Common myeloid progenitor, CD34-positive (primary cell): Measurements from ENCODE around the gene CKS1B.

Experiments used
- CTCF ChIA-PET: fragments of 350-600 bp; sonication (Branson Sonifier 250); formaldehyde crosslinking; loops from one replicate; lab custom pipeline; 2021; ENCODE audit warnings: antibody characterized with exemption; lab: Charles Lee
- POLR2A ChIA-PET: fragments of 350-600 bp; sonication (Branson Sonifier 250); formaldehyde crosslinking; loops from one replicate; lab custom pipeline; 2021; ENCODE audit warnings: antibody characterized with exemption; lab: Charles Lee
- DNase-seq, 3 donors: peaks; one replicate each; pipeline versions ENCODE4 v3.0.0 to v3.0.0-alpha.2; 2013
- H3K27ac ChIP-seq, 2 experiments: 1 replicate in 1 of 2; 2 replicates in 1 of 2; pipeline ENCODE4 v1.7.0; 2013; ENCODE audit warnings: inconsistent platforms in 2 of 2, low read length in 2 of 2, mild to moderate bottlenecking in 2 of 2, low read depth in 1 of 2, moderate library complexity in 1 of 2; ENCODE audit not compliant: severe bottlenecking in 2 of 2, insufficient read depth in 1 of 2, poor library complexity in 1 of 2
- H3K27me3 ChIP-seq, 5 experiments: replicated peaks in 2 of 5; 1 replicate in 3 of 5; 2 replicates in 2 of 5; pipeline versions ENCODE4 v1.6.1 to v1.7.0; 2013; ENCODE audit warnings: low read length in 4 of 5, mild to moderate bottlenecking in 2 of 5, moderate library complexity in 2 of 5, inconsistent platforms in 1 of 5; ENCODE audit not compliant: insufficient read depth in 5 of 5, control insufficient read depth in 4 of 5
- H3K36me3 ChIP-seq, 4 experiments: 1 replicate in 2 of 4; 2 replicates in 2 of 4; pipeline versions ENCODE4 v1.6.1 to v1.7.0; 2013; ENCODE audit warnings: low read length in 3 of 4, control low read depth in 1 of 4, mild to moderate bottlenecking in 1 of 4; ENCODE audit not compliant: control insufficient read depth in 4 of 4, insufficient read depth in 4 of 4
- H3K4me1 ChIP-seq, 4 experiments: 1 replicate in 3 of 4; 2 replicates in 1 of 4; pipeline versions ENCODE4 v1.6.1 to v1.7.1; 2013; ENCODE audit warnings: low read length in 3 of 4, mild to moderate bottlenecking in 3 of 4, control low read depth in 1 of 4, inconsistent platforms in 1 of 4, moderate library complexity in 1 of 4; ENCODE audit not compliant: control insufficient read depth in 4 of 4, insufficient read depth in 4 of 4; ENCODE audit errors: control extremely low read depth in 1 of 4
- H3K4me3 ChIP-seq, 7 experiments: 1 replicate in 4 of 7; 2 replicates in 3 of 7; pipeline versions ENCODE4 v1.5.1 to v1.7.0; 2013; ENCODE audit warnings: mild to moderate bottlenecking in 7 of 7, low read length in 6 of 7, moderate library complexity in 6 of 7, inconsistent platforms in 2 of 7, low read depth in 2 of 7, control low read depth in 1 of 7; ENCODE audit not compliant: insufficient read depth in 4 of 7, control insufficient read depth in 1 of 7; ENCODE audit errors: extremely low read depth in 1 of 7
- H3K9me3 ChIP-seq, 5 experiments: 1 replicate in 4 of 5; 2 replicates in 1 of 5; pipeline versions ENCODE4 v1.6.1 to v1.7.1; 2013; ENCODE audit warnings: low read length in 4 of 5, mild to moderate bottlenecking in 2 of 5, inconsistent platforms in 1 of 5, low read depth in 1 of 5, moderate library complexity in 1 of 5; ENCODE audit not compliant: control insufficient read depth in 4 of 5, insufficient read depth in 2 of 5; ENCODE audit errors: control extremely low read depth in 1 of 5
- WGBS: methylation state at CpG from one replicate; pipeline ENCODE4 v1.1.5; 2013; ENCODE audit not compliant: insufficient coverage; 5-methylcytosine and 5-hydroxymethylcytosine counted together

The CKS1B gene

DNA sequence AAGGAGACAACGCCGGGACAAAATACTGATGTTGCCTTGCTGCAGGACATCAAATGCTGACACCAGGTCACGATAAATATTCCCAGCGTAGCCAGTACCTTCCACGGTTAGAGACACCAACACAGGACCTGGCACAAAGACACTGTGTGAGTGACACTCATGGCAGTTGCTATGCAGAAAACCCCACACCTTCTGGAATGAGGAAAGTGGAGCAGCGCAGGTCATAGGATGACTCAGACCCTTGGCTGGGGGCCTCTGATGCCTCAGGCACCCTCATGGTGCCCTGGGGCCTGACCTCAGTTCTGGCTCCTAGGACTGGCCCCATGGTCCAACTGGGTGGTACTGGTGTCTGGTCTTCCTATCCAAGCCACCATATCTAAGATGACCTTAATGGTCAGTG lies 52.1 kb downstream of the CKS1B start:
- Histone ChIP-seq H3K27me3 (no peaks in the 10 kb centered on the region), H3K4me1 (peaks cover 0 to 4% (median 0%) of the 10 kb centered on the region in 4 experiments), H3K9me3 (no peaks in the 10 kb centered on the region), H3K4me3 (no peak overlapping the region), H3K27ac (no peak overlapping the region), H3K36me3 (no peaks in the 10 kb centered on the region)
- CTCF ChIA-PET: interaction anchor here (0.9 to 1.4 kb wide), 2 partner anchors 9 to 44 kb away, joined by 5 read pairs; no protein-coding TSS in a partner anchor
- POLR2A ChIA-PET: no interaction called here
- WGBS: 94% methylated on average over 6 of the region's 6 CpGs
- peak in 1 of 3 donors; percentile 21 for DNase-seq
